ENCODE results near the gene TEAD3. TPM values are rescaled to one million over a fixed set of nuclear protein-coding genes. Genes with fewer than 3 reads are reported as not detected.
"Not testable (repeated sequence)": the region's sequence is repeated elsewhere in the genome, so short reads cannot be mapped to it uniquely, and the experiment has no call there.

Gene TEAD3
- total RNA-seq, 2 donors from 2014 or later, result 25.5 to 32.1 TPM

GRCh38 chr6:35516712-35517111, 19.8 kb upstream of the TEAD3 start:
- ATAC-seq (no peak), DNase-seq (no peak)
- intact Hi-C loops (cut with DNase I, micrococcal nuclease), result no loop called here

GRCh38 chr6:35515939-35516338, 19.1 kb upstream of the TEAD3 start:
- intact Hi-C loops (cut with DNase I, micrococcal nuclease); DNase-seq; ATAC-seq: not testable (repeated sequence)

GRCh38 chr6:35514587-35514986, 17.7 kb upstream of the TEAD3 start:
- DNase-seq (no peak), ATAC-seq (no peak)
- intact Hi-C loops (cut with DNase I, micrococcal nuclease), result no loop called here

- ATAC-seq, result no peak
- intact Hi-C loops (cut with DNase I, micrococcal nuclease), result no loop called here
- DNase-seq, result no peak
Observed at GRCh38 chr6:35512740-35513139, 15.9 kb upstream of the TEAD3 start, which contains the start of gene TULP1. TULP1 (minus strand) TSS chr6:35512896; CDS start chr6:35512858, 38 bp downstream.

- DNase-seq (no peak), ATAC-seq (no peak)
- intact Hi-C loops (cut with DNase I, micrococcal nuclease), result no loop called here
Observed at GRCh38 chr6:35512006-35512405, 15.1 kb upstream of the TEAD3 start.

GRCh38 chr6:35511562-35511941, 14.7 kb upstream of the TEAD3 start:
- no peak for DNase-seq
- ATAC-seq, result no peak
- intact Hi-C loops (cut with DNase I, micrococcal nuclease), result no loop called here

- intact Hi-C loops (cut with DNase I, micrococcal nuclease), result no loop called here
- DNase-seq (no peak), ATAC-seq (no peak)
Observed at GRCh38 chr6:35510916-35511561, 14.2 kb upstream of the TEAD3 start.

- intact Hi-C loops (cut with DNase I, micrococcal nuclease), result no loop called here
- DNase-seq (no peak), ATAC-seq (no peak)
Observed at GRCh38 chr6:35508542-35508941, 11.7 kb upstream of the TEAD3 start.

GRCh38 chr6:35508027-35508426, 11.1 kb upstream of the TEAD3 start:
- intact Hi-C loops (cut with DNase I, micrococcal nuclease), result no loop called here
- ATAC-seq (no peak), DNase-seq (no peak)

GRCh38 chr6:35507221-35507620, 10.3 kb upstream of the TEAD3 start:
- no peak for DNase-seq
- no peak for ATAC-seq
- intact Hi-C loops (cut with DNase I, micrococcal nuclease), result no loop called here

- DNase-seq (no peak), ATAC-seq (no peak)
- intact Hi-C loops (cut with DNase I, micrococcal nuclease), result no loop called here
Observed at GRCh38 chr6:35506536-35506935, 9.7 kb upstream of the TEAD3 start.

GRCh38 chr6:35505999-35506412, 9.1 kb upstream of the TEAD3 start:
- DNase-seq (no peak), ATAC-seq (no peak)
- intact Hi-C loops (cut with DNase I, micrococcal nuclease), result no loop called here

GRCh38 chr6:35503534-35503933, 6.7 kb upstream of the TEAD3 start:
- ATAC-seq, result no peak
- intact Hi-C loops (cut with DNase I, micrococcal nuclease), result no loop called here
- no peak for DNase-seq

GRCh38 chr6:35501784-35502183, 4.9 kb upstream of the TEAD3 start:
- DNase-seq, result no peak
- intact Hi-C loops (cut with DNase I, micrococcal nuclease), result no loop called here
- ATAC-seq, result no peak

- intact Hi-C loops (cut with DNase I, micrococcal nuclease), result no loop called here
- ATAC-seq, result no peak
- no peak for DNase-seq
Observed at GRCh38 chr6:35500782-35501181, 3.9 kb upstream of the TEAD3 start.

GRCh38 chr6:35499372-35499771, 2.5 kb upstream of the TEAD3 start:
- intact Hi-C loops (cut with DNase I, micrococcal nuclease), result no loop called here
- no peak for DNase-seq
- ATAC-seq, result no peak

GRCh38 chr6:35498422-35499067, 1.7 kb upstream of the TEAD3 start:
- DNase-seq, result no peak
- no peak for ATAC-seq
- intact Hi-C loops (cut with DNase I, micrococcal nuclease), result no loop called here

GRCh38 chr6:35497571-35498421, 917 bp upstream of the TEAD3 start:
- DNase-seq, result peak; percentile 62 to 68
- intact Hi-C loops (cut with DNase I, micrococcal nuclease), result no loop called here
- peak; percentile 19 for ATAC-seq

- peak; percentile 63 to 67 for DNase-seq
- intact Hi-C loops (cut with DNase I, micrococcal nuclease), result no loop called here
- ATAC-seq, result peak; percentile 81
Observed at GRCh38 chr6:35496036-35496840, 641 bp downstream of the TEAD3 start.
